Trophoblast cell (in vitro differentiated cells and primary cell): Measurements from ENCODE around the gene SAPCD2.

Experiments used
- DNase-seq, 2 donors: peaks; one replicate each; pipeline ENCODE4 v3.0.0-alpha.2; 2016
- H2AFZ ChIP-seq: 2 replicates; pipeline ENCODE4 v1.6.1; 2013; ENCODE audit warnings: low read length, moderate library complexity, mild to moderate bottlenecking; ENCODE audit not compliant: insufficient read depth, poor library complexity
- H2AK5ac ChIP-seq: 2 replicates; pipeline ENCODE4 v1.6.1; 2013; ENCODE audit warnings: mild to moderate bottlenecking, low read length
- H2BK120ac ChIP-seq: 2 replicates; pipeline ENCODE4 v1.6.1; 2013; ENCODE audit warnings: low read length, mild to moderate bottlenecking, moderate library complexity; ENCODE audit not compliant: insufficient read depth, poor library complexity
- H2BK12ac ChIP-seq: 2 replicates; pipeline ENCODE4 v1.6.1; 2013; ENCODE audit warnings: mild to moderate bottlenecking, low read length, moderate library complexity
- H2BK5ac ChIP-seq: 2 replicates; pipeline ENCODE4 v1.6.1; 2013; ENCODE audit warnings: low read length, low read depth, moderate library complexity, mild to moderate bottlenecking; ENCODE audit not compliant: poor library complexity
- H3K14ac ChIP-seq: 2 replicates; pipeline ENCODE4 v1.6.1; 2013; ENCODE audit warnings: mild to moderate bottlenecking, low read length
- H3K18ac ChIP-seq: 2 replicates; pipeline ENCODE4 v1.6.1; 2013; ENCODE audit warnings: mild to moderate bottlenecking, low read length
- H3K23ac ChIP-seq: 2 replicates; pipeline ENCODE4 v1.6.1; 2013; ENCODE audit warnings: low read length
- H3K27ac ChIP-seq: 2 replicates; pipeline ENCODE4 v1.5.1; 2013; ENCODE audit warnings: low read depth, mild to moderate bottlenecking, inconsistent platforms, low read length, moderate library complexity
- H3K27me3 ChIP-seq: 2 replicates; pipeline ENCODE4 v1.6.1; 2013; ENCODE audit warnings: inconsistent platforms, mild to moderate bottlenecking, low read length, moderate library complexity; ENCODE audit not compliant: insufficient read depth
- H3K36me3 ChIP-seq, 2 experiments: 1 replicate in 1 of 2; 2 replicates in 1 of 2; pipeline ENCODE4 v1.6.1; 2013; ENCODE audit warnings: low read length in 2 of 2, mild to moderate bottlenecking in 2 of 2, moderate library complexity in 1 of 2; ENCODE audit not compliant: insufficient read depth in 2 of 2, control insufficient read depth in 1 of 2
- H3K4ac ChIP-seq: 2 replicates; pipeline ENCODE4 v1.6.1; 2013; ENCODE audit warnings: low read depth, mild to moderate bottlenecking, low read length, moderate library complexity
- H3K4me1 ChIP-seq, 2 experiments: 1 replicate in 1 of 2; 2 replicates in 1 of 2; pipeline ENCODE4 v1.6.1; 2013; ENCODE audit warnings: low read length in 2 of 2, mild to moderate bottlenecking in 2 of 2, moderate library complexity in 1 of 2; ENCODE audit not compliant: insufficient read depth in 2 of 2, control insufficient read depth in 1 of 2
- H3K4me2 ChIP-seq: 2 replicates; pipeline ENCODE4 v1.6.1; 2013; ENCODE audit warnings: inconsistent platforms, mild to moderate bottlenecking, low read length, moderate library complexity
- H3K4me3 ChIP-seq: 2 replicates; pipeline ENCODE4 v1.5.1; 2013; ENCODE audit warnings: mild to moderate bottlenecking, low read depth, low read length, inconsistent platforms
- H3K79me1 ChIP-seq: one replicate; pipeline ENCODE4 v1.6.1; 2013; ENCODE audit warnings: low read length
- H3K79me2 ChIP-seq: 2 replicates; pipeline ENCODE4 v1.6.1; 2013; ENCODE audit warnings: low read length, mild to moderate bottlenecking; ENCODE audit not compliant: control insufficient read depth, insufficient read depth, poor library complexity
- H3K9ac ChIP-seq: 2 replicates; pipeline ENCODE4 v1.6.1; 2013; ENCODE audit warnings: mild to moderate bottlenecking, low read length
- H3K9me3 ChIP-seq: 2 replicates; pipeline ENCODE4 v1.6.1; 2013; ENCODE audit warnings: low read depth, mild to moderate bottlenecking, control low read depth, inconsistent platforms, low read length; ENCODE audit not compliant: insufficient read depth
- H4K12ac ChIP-seq: 2 replicates; pipeline ENCODE4 v1.6.1; 2013; ENCODE audit warnings: low read depth, mild to moderate bottlenecking, low read length, moderate library complexity
- H4K8ac ChIP-seq: 2 replicates; pipeline ENCODE4 v1.6.1; 2013; ENCODE audit warnings: low read depth, mild to moderate bottlenecking, low read length, moderate library complexity
- H4K91ac ChIP-seq: one replicate; pipeline ENCODE4 v1.6.1; 2013; ENCODE audit warnings: low read depth, mild to moderate bottlenecking, low read length, moderate library complexity
- WGBS: extraction: QIAGEN DNeasy Blood & Tissue Kit; methylation state at CpG from one replicate; pipeline ENCODE4 v1.1.7; 2013; ENCODE audit warnings: missing lambda C conversion rate; ENCODE audit not compliant: insufficient read length, insufficient coverage; ENCODE audit errors: extremely low coverage; 5-methylcytosine and 5-hydroxymethylcytosine counted together

Gene SAPCD2

GRCh38 chr9:137031904-137032640 lies 38.3 kb downstream of the SAPCD2 start, which contains the start of gene FUT7:
TSS of gene FUT7 (minus strand) at chr9:137032088. CDS start at chr9:137031991, 97 bp downstream.
- no peak within 1 kb of the TSS for H2BK5ac ChIP-seq
- no peak within 1 kb of the TSS for H2AK5ac ChIP-seq
- H2BK12ac ChIP-seq: no peak within 1 kb of the TSS
- no peak within 1 kb of the TSS for H3K23ac ChIP-seq
- H3K27me3 ChIP-seq: peaks cover 5% of the 10 kb centered on the region
- peaks cover 5% of the 10 kb centered on the region for H3K9me3 ChIP-seq
- H3K18ac ChIP-seq: no peak within 1 kb of the TSS
- H2BK120ac ChIP-seq: no peak within 1 kb of the TSS
- no peak within 1 kb of the TSS for H3K4me3 ChIP-seq
- no peak within 1 kb of the TSS for H3K27ac ChIP-seq
- H3K4me1 ChIP-seq: peaks cover 6 to 8% of the 10 kb centered on the region in 2 experiments
- no peaks in the 10 kb centered on the region for H3K79me2 ChIP-seq
- H3K9ac ChIP-seq: no peak within 1 kb of the TSS
- no peak for DNase-seq
- no peak within 1 kb of the TSS for H4K8ac ChIP-seq
- H2AFZ ChIP-seq: no peak within 1 kb of the TSS
- no peaks in the 10 kb centered on the region for H3K36me3 ChIP-seq
- no peak within 1 kb of the TSS for H4K12ac ChIP-seq
- no peak within 1 kb of the TSS for H3K4ac ChIP-seq
- WGBS: no CpG with 5 or more reads among the region's 16 CpGs
- no peaks in the 10 kb centered on the region for H3K79me1 ChIP-seq
- no peak within 1 kb of the TSS for H3K14ac ChIP-seq
- no peak within 1 kb of the TSS for H3K4me2 ChIP-seq
- no peak within 1 kb of the TSS for H4K91ac ChIP-seq

DNA sequence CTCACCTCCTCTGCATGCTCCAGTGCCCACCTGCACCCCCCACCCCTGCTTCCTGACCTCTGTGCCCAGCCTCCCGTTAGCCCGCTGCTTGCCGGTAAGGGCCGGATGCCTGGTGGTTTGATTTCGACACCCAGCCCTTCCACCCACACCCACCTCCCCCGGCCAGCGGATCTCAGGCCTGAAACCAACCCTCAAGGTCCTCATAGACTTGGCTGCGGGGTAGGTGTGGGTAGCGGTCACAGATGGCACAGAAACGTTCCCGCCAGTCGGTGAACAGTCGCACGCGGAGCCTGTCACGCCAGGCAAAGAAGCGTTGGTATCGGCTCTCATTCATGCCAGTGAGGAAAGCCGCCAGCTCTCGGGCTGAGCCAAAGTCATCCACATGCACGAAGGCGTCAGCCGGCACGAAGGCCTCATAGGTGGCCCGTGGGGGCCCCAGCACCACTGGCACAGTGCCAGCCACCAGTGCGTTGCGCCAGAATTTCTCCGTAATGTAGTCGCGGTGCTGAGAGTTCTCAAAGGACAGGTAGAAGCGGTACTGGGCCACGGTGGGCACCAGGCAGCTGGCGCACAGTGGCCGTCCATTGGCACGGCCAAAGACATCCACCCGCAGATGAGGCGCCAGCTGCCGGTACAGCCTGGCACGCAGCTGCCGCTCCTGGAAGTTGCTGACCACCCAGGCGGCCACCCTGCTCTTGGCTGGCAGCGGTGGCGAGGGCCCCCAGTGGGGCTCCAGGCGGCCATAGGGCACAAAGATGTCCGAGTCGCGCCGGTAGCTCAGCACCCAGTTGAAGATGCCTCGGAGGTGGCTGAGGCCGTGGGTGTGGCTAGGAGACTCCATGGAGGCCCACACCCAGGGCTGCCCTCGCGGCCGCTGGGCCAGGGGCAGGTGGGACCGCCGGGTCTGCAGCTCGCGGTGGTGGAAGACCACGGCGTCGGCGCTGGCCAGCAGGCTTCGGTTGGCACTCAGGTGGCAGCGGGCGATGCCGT lies 39.5 kb downstream of the SAPCD2 start:
- Histone ChIP-seq H3K27me3 (peaks cover 9% of the 10 kb centered on the region), H3K9me3 (peaks cover 5% of the 10 kb centered on the region), H3K4me1 (peaks cover 6 to 8% of the 10 kb centered on the region in 2 experiments), H2BK12ac (no peak overlapping the region), H3K79me2 (no peaks in the 10 kb centered on the region), H3K9ac (no peak overlapping the region), H3K18ac (no peak overlapping the region), H4K8ac (no peak overlapping the region), H3K27ac (no peak overlapping the region), H3K23ac (no peak overlapping the region), H4K12ac (no peak overlapping the region), H4K91ac (no peak overlapping the region), H3K79me1 (no peaks in the 10 kb centered on the region), H3K14ac (no peak overlapping the region), H2AFZ (no peak overlapping the region), H2AK5ac (no peak overlapping the region), H3K4me3 (no peak overlapping the region), H3K4ac (no peak overlapping the region), H3K4me2 (no peak overlapping the region), H2BK120ac (no peak overlapping the region), H3K36me3 (no peaks in the 10 kb centered on the region), H2BK5ac (no peak overlapping the region)
- no peak for DNase-seq
- no CpG with 5 or more reads among the region's 65 CpGs for WGBS

GRCh38 chr9:137030006-137030405 lies 40.4 kb downstream of the SAPCD2 start:
- WGBS: no CpG with 5 or more reads among the region's 15 CpGs
- Histone ChIP-seq H3K18ac (no peak overlapping the region), H3K4me1 (peaks cover 6 to 8% of the 10 kb centered on the region in 2 experiments), H3K79me2 (no peaks in the 10 kb centered on the region), H2BK12ac (no peak overlapping the region), H3K27me3 (peaks cover 9% of the 10 kb centered on the region), H3K14ac (no peak overlapping the region), H3K4me3 (no peak overlapping the region), H2BK120ac (no peak overlapping the region), H3K9me3 (peaks cover 3% of the 10 kb centered on the region), H2AK5ac (no peak overlapping the region), H4K8ac (no peak overlapping the region), H2AFZ (no peak overlapping the region), H3K27ac (no peak overlapping the region), H3K4me2 (no peak overlapping the region), H4K91ac (no peak overlapping the region), H3K9ac (no peak overlapping the region), H3K4ac (no peak overlapping the region), H3K79me1 (no peaks in the 10 kb centered on the region), H3K23ac (no peak overlapping the region), H3K36me3 (no peaks in the 10 kb centered on the region), H4K12ac (no peak overlapping the region), H2BK5ac (no peak overlapping the region)
- no peak for DNase-seq

- H3K23ac ChIP-seq: no peak overlapping the region
- peak; percentile 50 to 77 for DNase-seq
- no peak overlapping the region for H3K4me3 ChIP-seq
- no peaks in the 10 kb centered on the region for H3K79me1 ChIP-seq
- H3K9ac ChIP-seq: no peak overlapping the region
- no peak overlapping the region for H4K12ac ChIP-seq
- H3K36me3 ChIP-seq: no peaks in the 10 kb centered on the region
- H2BK120ac ChIP-seq: no peak overlapping the region
- no peak overlapping the region for H2BK5ac ChIP-seq
- H3K27me3 ChIP-seq: peaks cover 9% of the 10 kb centered on the region
- no peak overlapping the region for H2BK12ac ChIP-seq
- no peak overlapping the region for H3K14ac ChIP-seq
- WGBS: no CpG with 5 or more reads among the region's 19 CpGs
- peak overlapping the region; percentile 79 for H3K4me2 ChIP-seq
- H3K4ac ChIP-seq: no peak overlapping the region
- H3K4me1 ChIP-seq: peaks cover 6 to 8% of the 10 kb centered on the region in 2 experiments
- no peak overlapping the region for H2AK5ac ChIP-seq
- no peaks in the 10 kb centered on the region for H3K79me2 ChIP-seq
- no peak overlapping the region for H3K18ac ChIP-seq
- H4K8ac ChIP-seq: no peak overlapping the region
- no peak overlapping the region for H3K27ac ChIP-seq
- no peak overlapping the region for H2AFZ ChIP-seq
- H4K91ac ChIP-seq: no peak overlapping the region
- H3K9me3 ChIP-seq: peaks cover 3% of the 10 kb centered on the region
These were observed 41.1 kb downstream of the SAPCD2 start for GRCh38 chr9:137029058-137029936.
